GM19099 (cell line): ENCODE measurements around the gene COX6B1.

ENCODE experiments used
- POLR2A ChIP-seq: IDR thresholded peaks from 3 replicates; pipeline ENCODE4 v1.6.1; 2011; ENCODE audit warnings: low read depth; ENCODE audit not compliant: insufficient read length; ENCODE audit errors: extremely low read depth

COX6B1 gene

GRCh38 chr19:35648017-35648961 is at the start of gene COX6B1:
TSS of gene COX6B1 (plus strand) at chr19:35648323. CDS start at chr19:35651244, 2,921 bp downstream.
- TF ChIP-seq POLR2A: peak; percentile 93

GRCh38 chr19:35601971-35602370 is 46.2 kb upstream of the COX6B1 start:
- TF ChIP-seq POLR2A: no peak

GRCh38 chr19:35607661-35608060 is 40.5 kb upstream of the COX6B1 start:
- TF ChIP-seq POLR2A: no peak

GRCh38 chr19:35608251-35608650 is 39.9 kb upstream of the COX6B1 start:
- TF ChIP-seq POLR2A: no peak

- peak; percentile 59 for TF ChIP-seq POLR2A
Measured at GRCh38 chr19:35609851-35610353, 38.2 kb upstream of the COX6B1 start.

- no peak for TF ChIP-seq POLR2A
Measured at GRCh38 chr19:35612224-35612558, 35.9 kb upstream of the COX6B1 start.

GRCh38 chr19:35612559-35613321 is 35.4 kb upstream of the COX6B1 start, which contains the start of gene HAUS5:
TSS of gene HAUS5 (plus strand) at chr19:35612735. CDS start at chr19:35612795, 60 bp downstream.
- TF ChIP-seq POLR2A: peak; percentile 82

GRCh38 chr19:35613574-35613973 is 34.5 kb upstream of the COX6B1 start:
- TF ChIP-seq POLR2A: no peak

GRCh38 chr19:35615036-35615435 is 33.1 kb upstream of the COX6B1 start:
- no peak for TF ChIP-seq POLR2A

- no peak for TF ChIP-seq POLR2A
Measured at GRCh38 chr19:35618857-35619256, 29.3 kb upstream of the COX6B1 start.

- no peak for TF ChIP-seq POLR2A
Measured at GRCh38 chr19:35619290-35619923, 28.7 kb upstream of the COX6B1 start.

- TF ChIP-seq POLR2A: no peak
Measured at GRCh38 chr19:35620001-35620400, 28.1 kb upstream of the COX6B1 start.

GRCh38 chr19:35621708-35622107 is 26.4 kb upstream of the COX6B1 start:
- no peak for TF ChIP-seq POLR2A

- no peak for TF ChIP-seq POLR2A
Measured at GRCh38 chr19:35622750-35623149, 25.4 kb upstream of the COX6B1 start.
